ENCODE data around the gene TRAM2. TPM values are rescaled to one million over a fixed set of nuclear protein-coding genes. Genes with fewer than 3 reads are reported as not detected.
A peak's percentile ranks its signal among the peaks of the same experiment; 100 is the strongest.

Gene TRAM2
- total and polyA plus RNA-seq, 2 of the 8 experiments (the other 6 are each of a cell fraction or from before 2014, with no cell fraction given): 9.0 to 21.4 TPM

DNA sequence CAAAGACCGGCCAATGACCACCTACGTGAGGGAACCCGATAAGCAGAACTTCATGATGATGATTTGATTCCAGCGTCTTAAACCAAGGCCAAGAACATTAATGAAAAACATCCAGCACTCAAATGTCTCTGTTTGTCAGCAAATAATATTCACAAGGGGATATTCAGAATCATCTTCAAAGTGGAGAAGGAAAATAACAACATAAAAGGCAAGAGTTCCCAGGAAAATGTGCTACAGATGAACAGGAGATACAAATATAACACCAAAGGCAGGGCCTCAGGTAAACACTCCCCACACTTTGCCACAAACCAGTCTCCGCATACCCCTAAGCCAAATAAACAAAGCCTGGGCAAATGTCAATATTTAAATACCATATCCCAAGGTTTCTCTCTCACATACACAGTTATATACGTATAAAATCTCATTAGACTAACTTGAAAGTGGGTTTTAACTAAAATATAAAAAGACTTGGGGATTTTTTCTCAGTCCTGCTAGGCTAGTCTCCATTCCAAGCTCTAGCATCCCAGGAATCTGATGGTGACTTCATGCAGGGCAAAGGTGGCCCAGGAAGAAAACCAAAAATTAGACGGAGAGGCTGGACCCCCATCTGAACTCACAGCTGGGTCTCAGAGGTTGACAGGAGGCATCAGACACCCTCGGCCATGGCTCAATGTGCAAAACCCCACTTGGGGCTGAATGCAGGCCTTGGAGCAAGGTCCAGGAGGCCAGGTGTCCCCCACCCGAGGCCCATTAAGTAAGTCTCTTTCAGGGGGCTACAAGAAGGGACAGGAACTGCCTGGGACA lies 32.1 kb downstream of the TRAM2 start:
- H2BK12ac ChIP-seq (ENCODE audit: low read depth, low read length): peak overlapping the region; percentile 52; the same call in 1 of the 2 replicates
- WGBS, 2 experiments (ENCODE audit: extremely low coverage in 1 of 2, insufficient coverage in 1 of 2, insufficient read length in 1 of 2, insufficient replicate concordance in 2 of 2, low coverage in 1 of 2, low lambda C conversion rate in 2 of 2, missing lambda C conversion rate in 1 of 2): 97% methylated on average over 9 of the region's 9 CpGs; no CpG with 5 or more reads in 1 of the 2 experiments
- no peak overlapping the region for H3K9ac ChIP-seq (replicated peaks in 1 of 4; ENCODE audit: extremely low read depth in 1 of 4, low read depth in 3 of 4, low read length in 3 of 4)
- H2BK15ac ChIP-seq (ENCODE audit: low read length): no peak overlapping the region
- peak overlapping the region; percentile 25; the same call in 1 of the 2 replicates for H2BK20ac ChIP-seq (ENCODE audit: low read length)
- H3K4me1 ChIP-seq (replicated peaks in 1 of 4; ENCODE audit: control insufficient read depth in 3 of 4, insufficient read depth in 4 of 4, low read length in 3 of 4): peaks cover 2 to 9% (median 3%) of the 10 kb centered on the region in 4 experiments; a peak in 6 of 7 replicates
- H3K27ac ChIP-seq (ENCODE audit: low read depth, low read length): no peak overlapping the region
- no peak overlapping the region; a peak in 1 of 4 replicates for H3K4me2 ChIP-seq (ENCODE audit: insufficient read depth in 1 of 2, low read depth in 2 of 2, low read length in 2 of 2)
- H3K36me3 ChIP-seq (ENCODE audit: control insufficient read depth in 2 of 4, insufficient read depth in 4 of 4, low read length in 3 of 4): no peaks in the 10 kb centered on the region; a peak in 1 of 8 replicates
- CTCF ChIA-PET (ENCODE audit: partially characterized antibody): interaction anchor here (0.8 to 1.8 kb wide), 5 partner anchors 8 to 38 kb away, joined by 3 to 5 read pairs (median 3); no protein-coding TSS in a partner anchor
- no peak overlapping the region for H4K8ac ChIP-seq (ENCODE audit: extremely low read depth, insufficient read depth, low read length)
- no peaks in the 10 kb centered on the region for H4K20me1 ChIP-seq (replicated peaks in 1 of 2; ENCODE audit: control insufficient read depth in 1 of 2, insufficient read depth in 2 of 2, low read length in 2 of 2)
- DNase-seq (ENCODE audit: low read depth in 1 of 2, low spot score in 2 of 2) (no peak), FAIRE-seq (no peak)
- no peak overlapping the region for H3K4ac ChIP-seq (replicated peaks; ENCODE audit: insufficient read length, low read depth, low read length)
- H3K79me2 ChIP-seq (ENCODE audit: control insufficient read depth in 1 of 2, insufficient read depth in 2 of 2, low read length in 2 of 2): peaks cover 0 to 50% of the 10 kb centered on the region in 2 experiments; a peak in 2 of 4 replicates
- no peak overlapping the region for H3K56ac ChIP-seq (replicated peaks; ENCODE audit: insufficient read length, low read depth, low read length)
- peaks cover 8% of the 10 kb centered on the region; the same call in 1 of the 2 replicates for H3K79me1 ChIP-seq (ENCODE audit: low read depth, low read length)
- POLR2A ChIA-PET (ENCODE audit: partially characterized antibody): interaction anchor here (0.6 to 1.4 kb wide), 3 partner anchors 16 to 31 kb away, joined by 3 read pairs; no protein-coding TSS in a partner anchor
- no peak overlapping the region for H4K5ac ChIP-seq (ENCODE audit: insufficient read length, low read depth, low read length)
- no peak overlapping the region for H3K18ac ChIP-seq (ENCODE audit: extremely low read depth, low read length)
- TF ChIP-seq CBX8 (IDR thresholded peaks at IDR 0.05; ENCODE audit: borderline replicate concordance, low read depth, low read length): no peak
- no peak for TF ChIP-seq SP4 (IDR thresholded peaks at IDR 0.05; ENCODE audit: low read length)
- TF ChIP-seq, protein P1, sequence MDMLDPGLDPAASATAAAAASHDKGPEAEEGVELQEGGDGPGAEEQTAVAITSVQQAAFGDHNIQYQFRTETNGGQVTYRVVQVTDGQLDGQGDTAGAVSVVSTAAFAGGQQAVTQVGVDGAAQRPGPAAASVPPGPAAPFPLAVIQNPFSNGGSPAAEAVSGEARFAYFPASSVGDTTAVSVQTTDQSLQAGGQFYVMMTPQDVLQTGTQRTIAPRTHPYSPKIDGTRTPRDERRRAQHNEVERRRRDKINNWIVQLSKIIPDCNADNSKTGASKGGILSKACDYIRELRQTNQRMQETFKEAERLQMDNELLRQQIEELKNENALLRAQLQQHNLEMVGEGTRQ (IDR thresholded peaks at IDR 0.05; ENCODE audit: low read length): no peak
- no peak for TF ChIP-seq E2F6 (IDR thresholded peaks at IDR 0.05)
- TF ChIP-seq KDM5A (IDR thresholded peaks at IDR 0.05; ENCODE audit: low read length): no peak
- no peak for TF ChIP-seq BACH1 (IDR thresholded peaks at IDR 0.05; ENCODE audit: low read length)
- no peak for TF ChIP-seq SIN3A (conservative IDR thresholded peaks at IDR 0.05 in 1 of 2, IDR thresholded peaks at IDR 0.05 in 1 of 2; ENCODE audit: low read depth in 1 of 2, low read length in 2 of 2)
- TF ChIP-seq RNF2 (IDR thresholded peaks at IDR 0.05; ENCODE audit: borderline replicate concordance, low read depth, low read length, missing control alignments, poor library complexity, severe bottlenecking): no peak
- H3K23me2 ChIP-seq (ENCODE audit: low read depth, low read length): no peaks in the 10 kb centered on the region
- no peak overlapping the region for H3K14ac ChIP-seq (ENCODE audit: insufficient read length)
- no peak overlapping the region for H2BK120ac ChIP-seq (replicated peaks; ENCODE audit: low read depth, low read length)
- peak overlapping the region; percentile 44; the same call in 1 of the 2 replicates for H2AK5ac ChIP-seq (ENCODE audit: low read depth, low read length)
- no peak overlapping the region for H3K23ac ChIP-seq (ENCODE audit: insufficient read length)
- no peak overlapping the region for H3K4me3 ChIP-seq (ENCODE audit: extremely low read depth in 1 of 4, insufficient read depth in 2 of 4, low read depth in 3 of 4, low read length in 4 of 4)
- H4K91ac ChIP-seq (replicated peaks; ENCODE audit: insufficient read length, low read length): no peak overlapping the region
- no peaks in the 10 kb centered on the region for H3K9me3 ChIP-seq (ENCODE audit: insufficient read depth in 2 of 2, low read depth in 1 of 2, low read length in 1 of 2)
- no peak overlapping the region; the same call in 1 of the 2 replicates for H2BK5ac ChIP-seq (ENCODE audit: low read depth, low read length)
- no peaks in the 10 kb centered on the region for H3K27me3 ChIP-seq (replicated peaks in 1 of 4; ENCODE audit: control insufficient read depth in 3 of 4, extremely low read depth in 1 of 4, insufficient read depth in 3 of 4, low read length in 3 of 4)
- no peak overlapping the region for H2AFZ ChIP-seq (ENCODE audit: low read length)
